ENCODE results near the gene CAV3. TPM values are rescaled to one million over a fixed set of nuclear protein-coding genes. Genes with fewer than 3 reads are reported as not detected.
A peak's percentile ranks its signal among the peaks of the same experiment; 100 is the strongest.

Gene CAV3
- total and polyA plus RNA-seq, 2 experiments from 2014 or later = not detected

DNA sequence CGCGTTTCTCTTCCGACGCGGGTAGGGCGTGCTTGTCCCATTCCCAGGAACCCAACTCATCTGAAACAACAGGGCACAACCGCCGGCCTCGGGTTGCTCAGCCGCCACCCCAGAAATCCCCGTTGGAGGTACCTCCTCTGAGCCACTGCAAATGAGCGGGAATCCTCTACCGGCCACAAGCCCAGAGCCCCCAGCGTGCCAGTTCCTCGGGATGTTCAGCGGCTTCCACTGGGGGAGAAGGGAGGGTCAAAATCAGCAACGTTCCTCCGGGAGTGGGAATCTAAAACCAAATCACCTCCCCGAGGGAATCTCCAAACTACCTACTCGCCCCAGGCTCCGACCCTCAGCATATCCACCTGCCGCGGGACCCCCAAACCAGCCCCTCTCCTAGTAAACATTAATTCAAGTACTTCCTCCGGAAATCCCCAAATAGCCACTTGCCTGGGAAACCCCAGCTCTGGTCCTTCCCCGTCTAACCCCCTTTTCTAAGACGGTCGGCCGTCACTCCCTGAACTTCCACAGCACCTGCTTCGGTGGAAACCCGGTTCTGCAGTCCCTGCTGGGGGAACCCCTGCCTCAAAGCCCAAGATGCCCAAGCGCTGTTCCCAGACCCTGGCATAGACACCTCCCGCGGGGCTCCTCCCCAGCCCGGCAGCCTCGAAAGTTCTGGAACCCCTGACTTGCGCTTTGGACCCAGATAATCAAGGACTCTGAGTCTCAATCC, 34.9 kb downstream of the CAV3 start:
- ATAC-seq = peak; percentile 25
- peak; percentile 55 for DNase-seq (ENCODE audit: low spot score)
- Histone ChIP-seq H3K36me3 (ENCODE audit: insufficient read depth) (no peaks in the 10 kb centered on the region), H3K4me1 (ENCODE audit: insufficient read depth) (peaks cover 21% of the 10 kb centered on the region), H3K4me3 (peak overlapping the region; percentile 62), H3K4me2 (peak overlapping the region; percentile 90), H3K27ac (ENCODE audit: low read depth) (no peak overlapping the region), H4K20me1 (replicated peaks; ENCODE audit: insufficient read depth) (no peaks in the 10 kb centered on the region), H3K79me2 (replicated peaks; ENCODE audit: insufficient read depth) (no peaks in the 10 kb centered on the region), H3K27me3 (ENCODE audit: insufficient read depth) (peaks cover 37% of the 10 kb centered on the region), H3F3A (replicated peaks; ENCODE audit: low read depth) (peaks cover 9% of the 10 kb centered on the region; the same call in 1 of the 2 replicates), H2AFZ (peak overlapping the region; percentile 94), H3K9me2 (ENCODE audit: insufficient read depth) (0 out of 2 replicates have a peak, but pooled peaks cover 9% of the 10 kb centered on the region)
- Mint-ChIP-seq H3K27ac (no peak overlapping the region), H3K36me3 (ENCODE audit: low read depth) (no peaks in the 10 kb centered on the region), H3K4me1 (peaks cover 31% of the 10 kb centered on the region), H3K4me3 (peak overlapping the region; percentile 69), H3K27me3 (ENCODE audit: insufficient read depth, low read depth, poor library complexity) (peaks cover 46% of the 10 kb centered on the region), H3K9me3 (no peaks in the 10 kb centered on the region)
- TF ChIP-seq, protein P1, sequence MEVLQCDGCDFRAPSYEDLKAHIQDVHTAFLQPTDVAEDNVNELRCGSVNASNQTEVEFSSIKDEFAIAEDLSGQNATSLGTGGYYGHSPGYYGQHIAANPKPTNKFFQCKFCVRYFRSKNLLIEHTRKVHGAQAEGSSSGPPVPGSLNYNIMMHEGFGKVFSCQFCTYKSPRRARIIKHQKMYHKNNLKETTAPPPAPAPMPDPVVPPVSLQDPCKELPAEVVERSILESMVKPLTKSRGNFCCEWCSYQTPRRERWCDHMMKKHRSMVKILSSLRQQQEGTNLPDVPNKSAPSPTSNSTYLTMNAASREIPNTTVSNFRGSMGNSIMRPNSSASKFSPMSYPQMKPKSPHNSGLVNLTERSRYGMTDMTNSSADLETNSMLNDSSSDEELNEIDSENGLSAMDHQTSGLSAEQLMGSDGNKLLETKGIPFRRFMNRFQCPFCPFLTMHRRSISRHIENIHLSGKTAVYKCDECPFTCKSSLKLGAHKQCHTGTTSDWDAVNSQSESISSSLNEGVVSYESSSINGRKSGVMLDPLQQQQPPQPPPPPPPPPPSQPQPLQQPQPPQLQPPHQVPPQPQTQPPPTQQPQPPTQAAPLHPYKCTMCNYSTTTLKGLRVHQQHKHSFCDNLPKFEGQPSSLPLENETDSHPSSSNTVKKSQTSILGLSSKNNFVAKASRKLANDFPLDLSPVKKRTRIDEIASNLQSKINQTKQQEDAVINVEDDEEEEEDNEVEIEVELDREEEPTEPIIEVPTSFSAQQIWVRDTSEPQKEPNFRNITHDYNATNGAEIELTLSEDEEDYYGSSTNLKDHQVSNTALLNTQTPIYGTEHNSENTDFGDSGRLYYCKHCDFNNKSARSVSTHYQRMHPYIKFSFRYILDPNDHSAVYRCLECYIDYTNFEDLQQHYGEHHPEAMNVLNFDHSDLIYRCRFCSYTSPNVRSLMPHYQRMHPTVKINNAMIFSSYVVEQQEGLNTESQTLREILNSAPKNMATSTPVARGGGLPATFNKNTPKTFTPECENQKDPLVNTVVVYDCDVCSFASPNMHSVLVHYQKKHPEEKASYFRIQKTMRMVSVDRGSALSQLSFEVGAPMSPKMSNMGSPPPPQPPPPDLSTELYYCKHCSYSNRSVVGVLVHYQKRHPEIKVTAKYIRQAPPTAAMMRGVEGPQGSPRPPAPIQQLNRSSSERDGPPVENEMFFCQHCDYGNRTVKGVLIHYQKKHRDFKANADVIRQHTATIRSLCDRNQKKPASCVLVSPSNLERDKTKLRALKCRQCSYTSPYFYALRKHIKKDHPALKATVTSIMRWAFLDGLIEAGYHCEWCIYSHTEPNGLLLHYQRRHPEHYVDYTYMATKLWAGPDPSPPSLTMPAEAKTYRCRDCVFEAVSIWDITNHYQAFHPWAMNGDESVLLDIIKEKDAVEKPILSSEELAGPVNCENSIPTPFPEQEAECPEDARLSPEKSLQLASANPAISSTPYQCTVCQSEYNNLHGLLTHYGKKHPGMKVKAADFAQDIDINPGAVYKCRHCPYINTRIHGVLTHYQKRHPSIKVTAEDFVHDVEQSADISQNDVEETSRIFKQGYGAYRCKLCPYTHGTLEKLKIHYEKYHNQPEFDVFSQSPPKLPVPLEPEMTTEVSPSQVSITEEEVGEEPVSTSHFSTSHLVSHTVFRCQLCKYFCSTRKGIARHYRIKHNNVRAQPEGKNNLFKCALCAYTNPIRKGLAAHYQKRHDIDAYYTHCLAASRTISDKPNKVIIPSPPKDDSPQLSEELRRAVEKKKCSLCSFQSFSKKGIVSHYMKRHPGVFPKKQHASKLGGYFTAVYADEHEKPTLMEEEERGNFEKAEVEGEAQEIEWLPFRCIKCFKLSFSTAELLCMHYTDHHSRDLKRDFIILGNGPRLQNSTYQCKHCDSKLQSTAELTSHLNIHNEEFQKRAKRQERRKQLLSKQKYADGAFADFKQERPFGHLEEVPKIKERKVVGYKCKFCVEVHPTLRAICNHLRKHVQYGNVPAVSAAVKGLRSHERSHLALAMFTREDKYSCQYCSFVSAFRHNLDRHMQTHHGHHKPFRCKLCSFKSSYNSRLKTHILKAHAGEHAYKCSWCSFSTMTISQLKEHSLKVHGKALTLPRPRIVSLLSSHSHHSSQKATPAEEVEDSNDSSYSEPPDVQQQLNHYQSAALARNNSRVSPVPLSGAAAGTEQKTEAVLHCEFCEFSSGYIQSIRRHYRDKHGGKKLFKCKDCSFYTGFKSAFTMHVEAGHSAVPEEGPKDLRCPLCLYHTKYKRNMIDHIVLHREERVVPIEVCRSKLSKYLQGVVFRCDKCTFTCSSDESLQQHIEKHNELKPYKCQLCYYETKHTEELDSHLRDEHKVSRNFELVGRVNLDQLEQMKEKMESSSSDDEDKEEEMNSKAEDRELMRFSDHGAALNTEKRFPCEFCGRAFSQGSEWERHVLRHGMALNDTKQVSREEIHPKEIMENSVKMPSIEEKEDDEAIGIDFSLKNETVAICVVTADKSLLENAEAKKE (CRISPR knock-in tag; IDR thresholded peaks at IDR 0.05) = no peak
- TF ChIP-seq ZNF114 (CRISPR knock-in tag; IDR thresholded peaks at IDR 0.05) = no peak
- no peak for TF ChIP-seq POLR2AphosphoS5 (IDR thresholded peaks at IDR 0.05; ENCODE audit: low read depth)
- TF ChIP-seq, protein P2, sequence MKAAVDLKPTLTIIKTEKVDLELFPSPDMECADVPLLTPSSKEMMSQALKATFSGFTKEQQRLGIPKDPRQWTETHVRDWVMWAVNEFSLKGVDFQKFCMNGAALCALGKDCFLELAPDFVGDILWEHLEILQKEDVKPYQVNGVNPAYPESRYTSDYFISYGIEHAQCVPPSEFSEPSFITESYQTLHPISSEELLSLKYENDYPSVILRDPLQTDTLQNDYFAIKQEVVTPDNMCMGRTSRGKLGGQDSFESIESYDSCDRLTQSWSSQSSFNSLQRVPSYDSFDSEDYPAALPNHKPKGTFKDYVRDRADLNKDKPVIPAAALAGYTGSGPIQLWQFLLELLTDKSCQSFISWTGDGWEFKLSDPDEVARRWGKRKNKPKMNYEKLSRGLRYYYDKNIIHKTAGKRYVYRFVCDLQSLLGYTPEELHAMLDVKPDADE (IDR thresholded peaks at IDR 0.05) = no peak
- TF ChIP-seq NANOG (IDR thresholded peaks at IDR 0.05; ENCODE audit: borderline replicate concordance) = no peak
- peak; percentile 14 for TF ChIP-seq EZH2 (IDR thresholded peaks at IDR 0.05; ENCODE audit: low read depth, unreplicated experiment)
- TF ChIP-seq STAT1 (IDR thresholded peaks at IDR 0.05; ENCODE audit: unreplicated experiment) = no peak
- TF ChIP-seq, protein P3, sequence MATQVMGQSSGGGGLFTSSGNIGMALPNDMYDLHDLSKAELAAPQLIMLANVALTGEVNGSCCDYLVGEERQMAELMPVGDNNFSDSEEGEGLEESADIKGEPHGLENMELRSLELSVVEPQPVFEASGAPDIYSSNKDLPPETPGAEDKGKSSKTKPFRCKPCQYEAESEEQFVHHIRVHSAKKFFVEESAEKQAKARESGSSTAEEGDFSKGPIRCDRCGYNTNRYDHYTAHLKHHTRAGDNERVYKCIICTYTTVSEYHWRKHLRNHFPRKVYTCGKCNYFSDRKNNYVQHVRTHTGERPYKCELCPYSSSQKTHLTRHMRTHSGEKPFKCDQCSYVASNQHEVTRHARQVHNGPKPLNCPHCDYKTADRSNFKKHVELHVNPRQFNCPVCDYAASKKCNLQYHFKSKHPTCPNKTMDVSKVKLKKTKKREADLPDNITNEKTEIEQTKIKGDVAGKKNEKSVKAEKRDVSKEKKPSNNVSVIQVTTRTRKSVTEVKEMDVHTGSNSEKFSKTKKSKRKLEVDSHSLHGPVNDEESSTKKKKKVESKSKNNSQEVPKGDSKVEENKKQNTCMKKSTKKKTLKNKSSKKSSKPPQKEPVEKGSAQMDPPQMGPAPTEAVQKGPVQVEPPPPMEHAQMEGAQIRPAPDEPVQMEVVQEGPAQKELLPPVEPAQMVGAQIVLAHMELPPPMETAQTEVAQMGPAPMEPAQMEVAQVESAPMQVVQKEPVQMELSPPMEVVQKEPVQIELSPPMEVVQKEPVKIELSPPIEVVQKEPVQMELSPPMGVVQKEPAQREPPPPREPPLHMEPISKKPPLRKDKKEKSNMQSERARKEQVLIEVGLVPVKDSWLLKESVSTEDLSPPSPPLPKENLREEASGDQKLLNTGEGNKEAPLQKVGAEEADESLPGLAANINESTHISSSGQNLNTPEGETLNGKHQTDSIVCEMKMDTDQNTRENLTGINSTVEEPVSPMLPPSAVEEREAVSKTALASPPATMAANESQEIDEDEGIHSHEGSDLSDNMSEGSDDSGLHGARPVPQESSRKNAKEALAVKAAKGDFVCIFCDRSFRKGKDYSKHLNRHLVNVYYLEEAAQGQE (IDR thresholded peaks at IDR 0.05; ENCODE audit: unreplicated experiment) = no peak

All from GM23338 (cell line).